Measurements from ENCODE around the gene AUTS2.

Gene AUTS2

GRCh38 chr7:70210936-70211310 is 612.6 kb downstream of the AUTS2 start:
- Histone ChIP-seq H3K4me1 (ENCODE audit: control insufficient read depth in 1 of 2, insufficient read depth in 1 of 2, low read depth in 1 of 2, low read length in 1 of 2) (no peaks in the 10 kb centered on the region), H3K27me3 (no peaks in the 10 kb centered on the region), H3K9me3 (no peaks in the 10 kb centered on the region), H3K36me3 (no peaks in the 10 kb centered on the region), H3K4me3 (ENCODE audit: low read depth in 1 of 2, low read length in 1 of 2) (no peak overlapping the region), H3K27ac (no peak overlapping the region)
- TF ChIP-seq, protein P1, sequence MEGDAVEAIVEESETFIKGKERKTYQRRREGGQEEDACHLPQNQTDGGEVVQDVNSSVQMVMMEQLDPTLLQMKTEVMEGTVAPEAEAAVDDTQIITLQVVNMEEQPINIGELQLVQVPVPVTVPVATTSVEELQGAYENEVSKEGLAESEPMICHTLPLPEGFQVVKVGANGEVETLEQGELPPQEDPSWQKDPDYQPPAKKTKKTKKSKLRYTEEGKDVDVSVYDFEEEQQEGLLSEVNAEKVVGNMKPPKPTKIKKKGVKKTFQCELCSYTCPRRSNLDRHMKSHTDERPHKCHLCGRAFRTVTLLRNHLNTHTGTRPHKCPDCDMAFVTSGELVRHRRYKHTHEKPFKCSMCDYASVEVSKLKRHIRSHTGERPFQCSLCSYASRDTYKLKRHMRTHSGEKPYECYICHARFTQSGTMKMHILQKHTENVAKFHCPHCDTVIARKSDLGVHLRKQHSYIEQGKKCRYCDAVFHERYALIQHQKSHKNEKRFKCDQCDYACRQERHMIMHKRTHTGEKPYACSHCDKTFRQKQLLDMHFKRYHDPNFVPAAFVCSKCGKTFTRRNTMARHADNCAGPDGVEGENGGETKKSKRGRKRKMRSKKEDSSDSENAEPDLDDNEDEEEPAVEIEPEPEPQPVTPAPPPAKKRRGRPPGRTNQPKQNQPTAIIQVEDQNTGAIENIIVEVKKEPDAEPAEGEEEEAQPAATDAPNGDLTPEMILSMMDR (IDR thresholded peaks at IDR 0.05): no peak

DNA sequence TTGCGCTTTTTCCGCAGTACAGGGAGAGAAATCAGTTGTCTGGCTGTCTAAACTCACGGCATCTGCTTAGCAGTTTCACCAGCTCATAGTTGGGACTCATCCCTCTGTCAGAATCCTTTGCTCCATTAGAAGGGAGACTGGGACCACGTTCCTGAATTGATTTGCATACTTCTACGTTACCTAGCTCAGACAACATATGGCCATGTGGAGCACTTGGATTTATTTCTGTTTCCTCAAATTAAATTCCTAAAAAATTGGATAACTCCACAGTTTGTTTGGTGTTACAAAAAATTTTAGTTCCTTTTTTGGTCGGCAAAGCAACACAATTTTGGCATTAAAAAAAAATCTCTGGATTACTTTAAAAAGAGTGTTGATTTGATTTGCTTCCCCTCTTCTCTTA is 614.0 kb downstream of the AUTS2 start:
- Histone ChIP-seq H3K4me1 (ENCODE audit: control insufficient read depth in 1 of 2, insufficient read depth in 1 of 2, low read depth in 1 of 2, low read length in 1 of 2) (no peaks in the 10 kb centered on the region), H3K27ac (no peak overlapping the region), H3K27me3 (no peaks in the 10 kb centered on the region), H3K36me3 (no peaks in the 10 kb centered on the region), H3K4me3 (ENCODE audit: low read depth in 1 of 2, low read length in 1 of 2) (no peak overlapping the region), H3K9me3 (no peaks in the 10 kb centered on the region)
- TF ChIP-seq, protein P1 (IDR thresholded peaks at IDR 0.05): no peak

- Histone ChIP-seq H3K4me1 (ENCODE audit: control insufficient read depth in 1 of 2, insufficient read depth in 1 of 2, low read depth in 1 of 2, low read length in 1 of 2) (no peaks in the 10 kb centered on the region), H3K27me3 (no peaks in the 10 kb centered on the region), H3K27ac (no peak overlapping the region), H3K9me3 (no peaks in the 10 kb centered on the region), H3K36me3 (no peaks in the 10 kb centered on the region), H3K4me3 (ENCODE audit: low read depth in 1 of 2, low read length in 1 of 2) (no peak overlapping the region)
- TF ChIP-seq, protein P1 (IDR thresholded peaks at IDR 0.05): no peak
Observed at GRCh38 chr7:70214071-70214470, 615.8 kb downstream of the AUTS2 start.

DNA sequence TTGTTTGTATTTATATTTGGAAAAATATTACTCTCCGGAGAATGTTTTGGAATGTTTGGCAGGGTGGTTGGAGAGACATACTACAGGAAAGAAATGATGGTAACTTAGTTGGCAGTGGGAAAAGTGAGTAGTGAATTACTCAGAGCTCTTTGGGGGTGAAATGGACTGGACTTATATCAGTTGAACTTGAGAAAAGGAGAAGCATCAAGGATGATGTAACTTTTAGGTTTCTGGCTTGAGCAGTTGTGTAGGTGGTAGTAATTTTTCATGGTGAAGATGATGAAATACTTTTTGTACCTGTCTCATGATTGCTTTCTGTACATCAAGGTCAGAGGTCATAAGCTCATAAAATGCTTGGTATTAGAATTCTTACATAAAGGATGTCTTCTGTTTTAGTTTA is 617.2 kb downstream of the AUTS2 start:
- H3K27ac ChIP-seq: no peak overlapping the region
- no peaks in the 10 kb centered on the region for H3K9me3 ChIP-seq
- H3K27me3 ChIP-seq: no peaks in the 10 kb centered on the region
- no peaks in the 10 kb centered on the region for H3K4me1 ChIP-seq (ENCODE audit: control insufficient read depth in 1 of 2, insufficient read depth in 1 of 2, low read depth in 1 of 2, low read length in 1 of 2)
- H3K36me3 ChIP-seq: no peaks in the 10 kb centered on the region
- TF ChIP-seq, protein P1 (IDR thresholded peaks at IDR 0.05): no peak
- no peak overlapping the region for H3K4me3 ChIP-seq (ENCODE audit: low read depth in 1 of 2, low read length in 1 of 2)

GRCh38 chr7:70217571-70217970 is 619.3 kb downstream of the AUTS2 start:
- no peaks in the 10 kb centered on the region for H3K27me3 ChIP-seq
- H3K36me3 ChIP-seq: no peaks in the 10 kb centered on the region
- H3K4me1 ChIP-seq (ENCODE audit: control insufficient read depth in 1 of 2, insufficient read depth in 1 of 2, low read depth in 1 of 2, low read length in 1 of 2): no peaks in the 10 kb centered on the region
- H3K27ac ChIP-seq: no peak overlapping the region
- TF ChIP-seq, protein P1 (IDR thresholded peaks at IDR 0.05): no peak
- H3K4me3 ChIP-seq (ENCODE audit: low read depth in 1 of 2, low read length in 1 of 2): no peak overlapping the region
- H3K9me3 ChIP-seq: no peaks in the 10 kb centered on the region

DNA sequence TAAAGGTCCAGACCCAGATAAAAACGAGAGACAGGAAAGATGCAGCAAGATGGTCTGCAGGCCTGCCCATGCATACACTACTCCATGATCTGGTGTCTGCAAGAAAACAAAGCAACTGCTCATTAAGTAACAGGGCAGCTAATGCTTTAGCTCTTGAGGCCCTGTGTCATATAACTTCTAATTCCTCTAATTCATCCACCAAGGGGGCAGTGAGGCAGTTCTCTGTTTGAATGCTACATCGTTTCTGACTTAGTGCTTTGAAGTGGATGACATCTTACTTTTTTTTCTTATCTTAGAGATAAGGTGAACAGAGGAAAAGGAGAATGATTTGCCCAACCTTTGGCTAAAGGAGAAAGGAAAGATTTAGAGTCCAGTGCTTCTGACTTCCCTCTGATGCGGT is 619.7 kb downstream of the AUTS2 start:
- no peaks in the 10 kb centered on the region for H3K4me1 ChIP-seq (ENCODE audit: control insufficient read depth in 1 of 2, insufficient read depth in 1 of 2, low read depth in 1 of 2, low read length in 1 of 2)
- no peaks in the 10 kb centered on the region for H3K27me3 ChIP-seq
- TF ChIP-seq, protein P1 (IDR thresholded peaks at IDR 0.05): no peak
- H3K9me3 ChIP-seq: no peaks in the 10 kb centered on the region
- no peaks in the 10 kb centered on the region for H3K36me3 ChIP-seq
- no peak overlapping the region for H3K27ac ChIP-seq
- H3K4me3 ChIP-seq (ENCODE audit: low read depth in 1 of 2, low read length in 1 of 2): no peak overlapping the region

Data from neutrophil (primary cell).